Effector CD8-positive, alpha-beta T cell (primary cell): Measurements from ENCODE around the gene GNG2.

Experiments used
- DNase-seq: peaks from one replicate; lab custom pipeline; 2025; lab: John Stamatoyannopoulos, UW
- total RNA-seq, 4 experiments: gene quantifications; one replicate each; lab custom pipeline; 2026; lab: John Stamatoyannopoulos, UW

The GNG2 gene
- 183 to 321 (median 255) reads per million in 4 experiments for total RNA-seq

DNA sequence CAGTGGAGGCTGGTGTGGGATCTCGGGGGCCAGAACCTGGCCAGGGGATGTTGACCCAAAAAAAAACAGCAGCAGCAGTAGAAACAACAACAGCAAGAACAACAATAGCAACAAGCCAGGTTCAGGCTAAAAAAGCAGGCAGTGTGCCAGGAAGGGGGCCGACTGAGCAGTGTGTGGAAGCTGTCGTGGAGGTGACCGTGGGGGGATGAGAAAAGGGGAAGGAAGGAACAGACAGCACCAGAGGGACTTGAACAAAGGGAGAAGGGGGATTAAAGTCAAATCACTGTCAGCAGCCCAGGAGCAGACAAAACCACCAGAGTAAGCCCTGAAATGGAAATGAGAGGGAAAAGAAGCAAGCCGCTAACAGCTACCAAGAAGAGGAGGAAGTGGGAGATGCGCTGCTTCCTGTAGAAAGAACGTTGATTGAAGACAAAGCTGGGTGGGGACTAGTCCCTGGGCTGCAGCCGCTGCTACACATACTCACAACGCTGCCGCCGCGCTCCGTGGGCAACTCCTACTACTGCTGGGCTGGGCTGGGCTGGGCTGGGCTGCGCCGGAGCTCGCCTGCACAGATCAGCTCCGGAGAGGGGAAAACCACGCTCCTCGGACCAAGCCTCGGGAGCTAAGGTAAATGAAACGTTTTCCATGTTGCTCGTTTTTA, at the start of gene GNG2:
TSS of gene GNG2 (plus strand) at position 449 of the 661 bp plus-strand sequence. CDS start 90,067 bp downstream, outside the sequence.
- peak; percentile 60 for DNase-seq

DNA sequence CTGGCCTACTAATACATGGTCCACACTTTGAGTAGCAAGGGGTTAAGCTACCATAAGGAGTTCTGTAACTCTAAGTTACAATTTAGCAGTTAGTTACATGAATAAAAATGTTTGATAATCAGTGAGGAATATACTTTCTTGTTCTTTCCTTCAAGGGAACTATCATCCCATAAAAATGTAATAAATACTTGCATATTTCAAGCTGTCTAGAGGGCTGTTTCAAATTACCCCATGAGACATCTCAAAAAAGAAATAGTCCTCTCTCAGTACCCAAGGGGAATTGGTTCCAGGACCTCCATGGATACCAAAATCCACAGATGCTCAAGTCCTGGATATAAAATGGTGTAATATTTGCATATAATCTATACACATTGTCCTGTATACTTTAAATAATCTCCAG, 48.7 kb upstream of the GNG2 start:
- no peak for DNase-seq

DNA sequence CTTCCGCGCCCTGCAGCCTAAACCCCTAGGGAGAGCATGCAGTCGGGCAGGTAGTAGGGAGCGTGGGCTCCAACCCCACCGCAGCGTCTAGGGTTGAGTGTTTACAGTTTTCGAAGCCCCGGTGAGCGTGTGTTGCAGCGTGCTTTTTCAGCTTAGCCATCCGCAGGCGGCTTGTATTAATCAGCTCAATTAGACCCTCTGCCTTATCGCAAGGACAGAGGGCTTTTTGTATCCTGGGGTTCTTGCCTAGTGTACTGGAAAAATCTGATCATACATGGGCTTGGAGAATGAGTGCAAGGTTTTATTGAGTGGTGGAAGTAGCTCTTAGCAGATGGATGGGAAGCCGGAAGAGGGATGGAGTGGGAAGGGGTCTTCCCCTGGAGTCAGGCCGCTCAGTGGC, 44.4 kb upstream of the GNG2 start:
- no peak for DNase-seq

- DNase-seq = no peak
Observed at GRCh38 chr14:51817326-51817725, 43.1 kb upstream of the GNG2 start.

DNA sequence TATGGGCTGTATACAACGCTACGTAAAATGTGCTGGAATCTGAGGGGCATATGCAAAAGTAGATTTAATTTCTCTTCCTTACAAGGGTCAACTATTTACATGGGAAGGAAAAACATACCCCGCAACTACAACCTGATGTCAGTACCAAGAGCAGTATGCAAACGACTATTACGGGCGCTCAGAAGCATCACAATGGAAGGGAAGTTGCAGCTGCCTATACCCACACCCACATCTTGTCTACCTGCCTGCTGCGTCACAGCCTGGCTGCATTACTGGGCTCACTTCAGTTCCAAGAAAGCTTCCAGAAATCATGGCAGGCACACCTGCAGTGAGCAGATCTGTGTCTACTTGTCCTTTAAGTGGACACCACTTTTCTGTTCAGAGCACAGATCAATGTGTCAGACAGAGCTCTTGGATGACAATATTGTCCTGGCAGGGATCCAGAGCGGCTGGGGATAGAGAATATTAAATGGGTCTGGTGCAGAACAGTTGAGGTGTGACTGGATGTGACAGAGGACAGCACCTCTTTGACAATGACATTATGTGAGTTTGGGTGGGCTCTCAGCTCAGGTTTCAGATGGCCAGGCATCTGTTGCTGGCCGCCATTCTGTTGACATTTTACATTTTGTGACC, 41.5 kb upstream of the GNG2 start:
- no peak for DNase-seq

GRCh38 chr14:51821822-51822221, 38.6 kb upstream of the GNG2 start:
- no peak for DNase-seq

DNA sequence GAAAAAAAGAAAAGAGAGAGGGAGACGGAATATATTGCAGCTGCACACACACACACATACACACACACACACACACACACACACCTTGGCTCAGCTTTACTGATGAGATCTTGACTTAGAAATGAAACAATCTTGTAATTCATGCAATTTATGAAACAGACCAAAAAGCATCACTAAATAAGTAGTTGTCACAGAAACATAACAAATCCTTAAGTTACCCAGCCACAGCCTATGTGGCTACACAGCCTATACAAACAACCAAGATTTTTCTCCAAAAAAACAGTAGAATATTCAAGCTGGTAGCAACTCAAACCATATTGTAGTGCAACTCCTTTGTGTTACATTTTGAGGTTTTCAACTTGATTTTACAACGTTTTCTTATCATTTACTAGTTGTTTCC, 37.9 kb upstream of the GNG2 start:
- no peak for DNase-seq

- DNase-seq = no peak
Observed at GRCh38 chr14:51823706-51824105, 36.7 kb upstream of the GNG2 start.

DNA sequence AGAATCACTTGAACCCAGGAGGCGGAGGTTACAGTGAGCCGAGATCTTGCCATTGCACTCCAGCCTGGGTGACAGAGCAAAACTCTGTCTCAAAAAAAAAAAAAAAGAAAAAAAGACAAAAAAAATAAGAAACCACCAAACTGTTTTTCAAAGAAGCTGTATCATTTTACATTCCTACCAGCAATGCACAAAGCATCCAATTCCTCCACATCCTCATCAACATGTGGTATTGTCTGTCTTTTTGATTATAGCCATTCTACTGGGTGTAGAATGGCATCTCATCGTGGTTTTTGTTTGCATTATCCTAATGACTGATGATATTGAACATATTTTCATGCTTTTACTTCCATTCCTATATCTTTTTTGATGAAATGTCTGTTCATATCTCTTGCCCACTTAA, 36.2 kb upstream of the GNG2 start:
- DNase-seq = no peak

- no peak for DNase-seq
Observed at GRCh38 chr14:51825926-51826325, 34.5 kb upstream of the GNG2 start.

- DNase-seq = peak; percentile 4
Observed at GRCh38 chr14:51828017-51828797, 32.2 kb upstream of the GNG2 start.

GRCh38 chr14:51834240-51834639, 26.2 kb upstream of the GNG2 start:
- no peak for DNase-seq

DNA sequence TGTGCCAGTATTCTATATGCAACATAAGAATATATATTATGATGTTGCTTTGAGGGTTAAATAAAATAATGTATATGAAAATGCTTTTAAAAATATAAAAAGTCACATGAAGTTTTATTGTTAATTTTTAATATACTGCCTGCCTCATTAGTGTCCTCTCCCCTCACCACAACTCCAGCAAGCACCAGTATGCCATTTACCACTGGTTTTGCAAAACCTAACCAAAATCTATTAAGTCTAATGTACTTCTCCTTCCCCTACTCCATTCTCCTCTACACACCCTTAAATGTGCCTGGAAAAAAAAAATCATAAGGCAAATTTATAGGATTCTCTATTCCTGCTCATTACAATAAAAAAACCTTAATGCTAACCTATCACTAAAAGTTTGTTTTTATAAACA, 24.0 kb upstream of the GNG2 start:
- no peak for DNase-seq

- no peak for DNase-seq
Observed at GRCh38 chr14:51844081-51844881, 16.1 kb upstream of the GNG2 start.

DNA sequence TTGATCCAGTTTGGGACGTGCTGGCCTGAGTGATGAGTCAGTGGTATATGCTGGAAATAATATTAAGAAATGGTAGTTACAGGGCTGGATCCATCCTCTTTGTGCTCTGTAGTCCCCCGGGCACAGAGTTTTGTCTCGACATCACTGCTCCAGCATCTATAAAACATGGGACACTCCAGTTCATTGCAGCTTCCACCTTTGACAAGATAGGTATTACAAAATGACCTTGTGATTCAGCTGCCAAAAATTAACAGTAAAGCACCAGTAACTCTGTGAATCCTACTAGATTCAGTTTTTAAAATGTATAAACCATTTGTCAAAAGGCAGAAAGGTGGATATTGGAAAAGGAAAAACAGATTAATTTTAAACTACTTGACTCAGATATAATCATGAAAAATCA, 14.6 kb upstream of the GNG2 start:
- no peak for DNase-seq

GRCh38 chr14:51846631-51847488, 13.6 kb upstream of the GNG2 start:
- peak; percentile 84 for DNase-seq

DNA sequence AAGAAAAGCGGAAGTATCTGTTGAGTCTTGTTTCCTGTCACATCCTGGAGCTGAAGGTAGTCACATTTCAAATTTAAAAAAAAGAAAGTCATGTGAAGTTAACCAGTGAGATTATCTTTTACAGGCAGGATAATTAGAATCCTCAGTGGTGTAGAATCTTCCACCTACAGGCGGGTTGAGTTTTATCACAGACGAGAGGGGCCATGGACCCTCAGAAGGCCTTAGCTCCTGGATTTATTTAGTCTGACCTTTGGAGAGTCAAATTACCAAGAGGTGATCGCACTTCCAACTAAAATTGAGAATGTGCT, 13.0 kb upstream of the GNG2 start:
- no peak for DNase-seq

DNA sequence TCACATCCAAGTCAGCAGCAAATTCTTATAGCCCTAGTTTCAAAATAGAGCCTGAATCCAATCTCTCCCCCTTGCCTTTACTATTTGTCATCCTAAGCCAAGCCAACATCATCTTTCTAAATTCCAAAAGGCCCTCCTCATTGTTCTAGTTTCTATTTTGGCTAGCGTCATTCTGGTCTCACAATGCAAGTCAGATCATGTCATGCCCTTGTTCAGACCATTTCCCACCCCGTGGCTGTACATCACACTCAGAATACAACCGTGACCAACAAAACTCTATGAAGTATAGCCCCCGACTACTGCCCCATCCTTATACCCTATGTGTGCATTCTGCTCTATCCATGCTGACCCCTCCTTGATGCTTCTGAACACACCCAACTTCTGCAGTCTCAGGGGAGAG, 12.3 kb upstream of the GNG2 start:
- DNase-seq = no peak

- DNase-seq = no peak
Observed at GRCh38 chr14:51849097-51849496, 11.3 kb upstream of the GNG2 start.

- no peak for DNase-seq
Observed at GRCh38 chr14:51850651-51851050, 9.8 kb upstream of the GNG2 start.

GRCh38 chr14:51852541-51852940, 7.9 kb upstream of the GNG2 start:
- DNase-seq = no peak
